ENCODE measurements around the gene MAOB. TPM values are rescaled to one million over a fixed set of nuclear protein-coding genes. Genes with fewer than 3 reads are reported as not detected.

Gene MAOB
- total RNA-seq, 2 donors from 2014 or later, result 0.46 to 0.73 TPM

- Histone ChIP-seq H3K27ac (ENCODE audit: low read depth, low read length) (no peak overlapping the region), H3K9ac (ENCODE audit: extremely low read depth, low read length, poor library complexity, severe bottlenecking) (no peak overlapping the region), H3K36me3 (ENCODE audit: control insufficient read depth, insufficient read depth, low read length) (no peaks in the 10 kb centered on the region), H3K4me1 (ENCODE audit: control insufficient read depth, insufficient read depth, low read length) (no peaks in the 10 kb centered on the region), H3K4me3 (ENCODE audit: low read length) (no peak overlapping the region), H3K27me3 (ENCODE audit: control insufficient read depth, insufficient read depth, low read length, poor library complexity, severe bottlenecking) (no peaks in the 10 kb centered on the region), H3K9me3 (ENCODE audit: control insufficient read depth, low read length) (no peaks in the 10 kb centered on the region)
- Mint-ChIP-seq H3K27me3 (ENCODE audit: insufficient read depth) (no peaks in the 10 kb centered on the region), H3K27ac (no peak overlapping the region), H3K4me1 (no peaks in the 10 kb centered on the region), H3K9me3 (peaks cover 29% of the 10 kb centered on the region), H3K36me3 (ENCODE audit: low read depth) (no peaks in the 10 kb centered on the region), H3K4me3 (no peak overlapping the region)
- DNase-seq, result no peak
- WGBS, 2 experiments (ENCODE audit: insufficient coverage in 1 of 2, insufficient read length in 1 of 2), result 96% methylated on average over 4 of the region's 6 CpGs; no CpG with 5 or more reads in 1 of the 2 experiments
- no peak for TF ChIP-seq CTCF (conservative IDR thresholded peaks at IDR 0.05)
These were observed 13.5 kb downstream of the MAOB start for GRCh38 chrX:43868791-43869190.

GRCh38 chrX:43866423-43866822 is 15.8 kb downstream of the MAOB start:
- no peaks in the 10 kb centered on the region for H3K36me3 ChIP-seq (ENCODE audit: control insufficient read depth, insufficient read depth, low read length)
- no peak overlapping the region for H3K4me3 Mint-ChIP-seq
- WGBS, 2 experiments (ENCODE audit: insufficient coverage in 1 of 2, insufficient read length in 1 of 2), result 84% methylated on average over 3 of the region's 4 CpGs; no CpG with 5 or more reads in 1 of the 2 experiments

GRCh38 chrX:43865791-43866190 is 16.5 kb downstream of the MAOB start:
- H3K9me3 ChIP-seq (ENCODE audit: control insufficient read depth, low read length), result no peaks in the 10 kb centered on the region
- no peaks in the 10 kb centered on the region for H3K4me1 Mint-ChIP-seq
- no peak overlapping the region for H3K9ac ChIP-seq (ENCODE audit: extremely low read depth, low read length, poor library complexity, severe bottlenecking)
- no peaks in the 10 kb centered on the region for H3K27me3 Mint-ChIP-seq (ENCODE audit: insufficient read depth)
- H3K4me3 Mint-ChIP-seq, result no peak overlapping the region
- H3K4me3 ChIP-seq (ENCODE audit: low read length), result no peak overlapping the region
- no peak overlapping the region for H3K27ac Mint-ChIP-seq
- WGBS, 2 experiments (ENCODE audit: insufficient coverage in 1 of 2, insufficient read length in 1 of 2), result 60 to 85% methylated on average over 1 to 4 of the region's 5 CpGs
- H3K36me3 Mint-ChIP-seq (ENCODE audit: low read depth), result no peaks in the 10 kb centered on the region
- no peak overlapping the region for H3K27ac ChIP-seq (ENCODE audit: low read depth, low read length)
- DNase-seq, result no peak
- TF ChIP-seq CTCF (conservative IDR thresholded peaks at IDR 0.05), result no peak
- H3K9me3 Mint-ChIP-seq, result peaks cover 23% of the 10 kb centered on the region
- no peaks in the 10 kb centered on the region for H3K36me3 ChIP-seq (ENCODE audit: control insufficient read depth, insufficient read depth, low read length)
- no peaks in the 10 kb centered on the region for H3K27me3 ChIP-seq (ENCODE audit: control insufficient read depth, insufficient read depth, low read length, poor library complexity, severe bottlenecking)
- H3K4me1 ChIP-seq (ENCODE audit: control insufficient read depth, insufficient read depth, low read length), result no peaks in the 10 kb centered on the region

More at GRCh38 chrX:43866423-43866822, 15.8 kb downstream of the MAOB start:
- Mint-ChIP-seq H3K9me3 (peaks cover 26% of the 10 kb centered on the region), H3K4me1 (no peaks in the 10 kb centered on the region), H3K36me3 (ENCODE audit: low read depth) (no peaks in the 10 kb centered on the region), H3K27me3 (ENCODE audit: insufficient read depth) (no peaks in the 10 kb centered on the region), H3K27ac (no peak overlapping the region)
- no peaks in the 10 kb centered on the region for H3K4me1 ChIP-seq (ENCODE audit: control insufficient read depth, insufficient read depth, low read length)
- DNase-seq, result no peak
- TF ChIP-seq CTCF (conservative IDR thresholded peaks at IDR 0.05), result no peak
- H3K27me3 ChIP-seq (ENCODE audit: control insufficient read depth, insufficient read depth, low read length, poor library complexity, severe bottlenecking), result no peaks in the 10 kb centered on the region
- no peaks in the 10 kb centered on the region for H3K9me3 ChIP-seq (ENCODE audit: control insufficient read depth, low read length)
- H3K4me3 ChIP-seq (ENCODE audit: low read length), result no peak overlapping the region
- H3K27ac ChIP-seq (ENCODE audit: low read depth, low read length), result no peak overlapping the region
- H3K9ac ChIP-seq (ENCODE audit: extremely low read depth, low read length, poor library complexity, severe bottlenecking), result no peak overlapping the region
